Fibroblast of skin of right biceps (primary cell): ENCODE data around the gene GREB1.

Experiments
- DNase-seq: peaks from one replicate; pipeline ENCODE4 v3.0.0-alpha.2; 2013

GREB1 gene

GRCh38 chr2:11667866-11668637, 134.2 kb downstream of the GREB1 start:
- DNase-seq, result no peak

- DNase-seq, result peak; percentile 63
Measured at GRCh38 chr2:11669454-11670291, 135.8 kb downstream of the GREB1 start, which contains the start of gene NTSR2. Gene NTSR2 (minus strand): TSS chr2:11670195. CDS start chr2:11670129, 66 bp downstream.

- DNase-seq, result no peak
Measured at GRCh38 chr2:11672407-11672806, 138.6 kb downstream of the GREB1 start.

DNA sequence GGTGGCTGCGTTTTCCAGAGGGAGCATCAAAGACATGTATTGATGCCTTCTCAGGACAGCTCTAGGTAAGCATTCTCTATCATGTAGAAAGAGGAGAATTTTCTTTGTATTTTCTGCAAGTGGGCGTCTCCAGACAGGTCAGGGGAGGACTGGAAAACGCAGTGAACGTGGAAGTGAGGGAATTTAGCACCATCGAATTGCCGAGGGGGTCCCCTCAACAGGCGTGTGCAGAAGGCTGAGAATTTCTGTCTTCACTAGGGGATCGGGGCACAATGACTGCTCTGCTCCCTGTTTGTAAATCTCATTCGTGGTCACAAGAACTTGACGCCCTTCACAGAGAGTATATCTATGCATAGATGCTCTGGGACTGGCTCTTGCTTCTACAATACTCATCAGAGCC, 141.1 kb downstream of the GREB1 start:
- no peak for DNase-seq

GRCh38 chr2:11675423-11676112, 141.7 kb downstream of the GREB1 start:
- no peak for DNase-seq

GRCh38 chr2:11676640-11677039, 142.8 kb downstream of the GREB1 start:
- no peak for DNase-seq

GRCh38 chr2:11677136-11678055, 143.6 kb downstream of the GREB1 start:
- DNase-seq, result no peak

GRCh38 chr2:11678306-11678960, 144.6 kb downstream of the GREB1 start:
- no peak for DNase-seq

GRCh38 chr2:11679016-11679415, 145.2 kb downstream of the GREB1 start:
- DNase-seq, result no peak

- DNase-seq, result no peak
Measured at GRCh38 chr2:11679486-11680181, 145.8 kb downstream of the GREB1 start.

- no peak for DNase-seq
Measured at GRCh38 chr2:11680182-11680900, 146.5 kb downstream of the GREB1 start.

- no peak for DNase-seq
Measured at GRCh38 chr2:11680901-11681721, 147.3 kb downstream of the GREB1 start.

DNA sequence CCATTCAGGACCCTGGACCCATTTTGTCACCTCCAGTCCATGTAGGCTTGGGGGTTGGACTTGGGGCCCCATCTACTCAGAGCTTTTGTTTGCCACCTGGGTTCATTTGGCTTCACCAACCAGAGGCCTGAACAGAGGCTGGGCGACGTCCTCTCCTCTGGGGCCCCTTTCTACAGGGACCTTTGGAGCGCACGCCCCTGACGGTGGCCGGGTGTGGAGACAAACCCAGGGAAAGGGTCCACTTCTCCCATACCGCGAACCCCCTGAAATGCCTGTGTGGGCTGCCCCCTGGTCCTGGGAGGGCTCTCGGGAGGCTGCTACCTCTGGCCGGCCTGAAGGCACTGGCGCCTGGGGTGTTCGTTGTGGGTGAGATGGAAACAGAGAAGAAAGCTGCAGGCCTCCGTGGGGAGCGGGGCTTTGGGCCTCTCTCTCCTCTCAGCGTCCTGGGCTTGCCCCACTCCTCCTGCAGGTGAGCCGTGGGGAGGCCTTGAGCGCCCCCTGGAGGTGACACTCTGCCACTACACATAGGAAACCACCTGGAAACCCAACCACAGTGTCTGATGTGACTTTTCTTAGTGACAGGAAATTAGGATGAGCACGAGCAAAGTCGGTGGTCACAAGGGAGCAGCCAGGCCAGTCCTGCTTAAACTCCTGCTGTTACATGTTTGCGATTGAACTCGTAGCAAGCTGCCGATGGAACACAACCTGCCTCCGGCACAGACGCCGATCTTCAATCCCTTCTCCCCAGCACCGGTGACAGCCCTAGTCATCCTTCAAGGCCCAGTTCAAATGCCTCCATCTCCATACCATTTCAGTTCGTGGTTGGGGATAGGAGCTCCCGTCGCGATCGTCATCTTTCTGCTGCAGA, 148.1 kb downstream of the GREB1 start:
- no peak for DNase-seq

DNA sequence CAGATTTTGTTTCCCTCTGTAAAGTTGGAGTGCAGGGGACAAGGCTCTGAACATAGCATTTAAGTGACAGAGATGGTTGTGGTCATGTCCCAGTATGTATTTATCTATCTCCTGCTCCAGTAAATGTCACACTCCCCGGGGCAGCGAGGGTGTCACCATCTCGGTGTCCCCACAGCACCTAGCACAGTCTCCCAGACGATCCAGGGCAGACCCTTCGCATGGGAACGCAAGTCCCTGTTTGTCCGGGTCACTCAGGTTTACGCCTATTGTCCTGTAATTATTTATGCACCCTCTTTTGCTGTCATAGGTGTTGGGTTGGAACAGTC, 148.7 kb downstream of the GREB1 start:
- no peak for DNase-seq

DNA sequence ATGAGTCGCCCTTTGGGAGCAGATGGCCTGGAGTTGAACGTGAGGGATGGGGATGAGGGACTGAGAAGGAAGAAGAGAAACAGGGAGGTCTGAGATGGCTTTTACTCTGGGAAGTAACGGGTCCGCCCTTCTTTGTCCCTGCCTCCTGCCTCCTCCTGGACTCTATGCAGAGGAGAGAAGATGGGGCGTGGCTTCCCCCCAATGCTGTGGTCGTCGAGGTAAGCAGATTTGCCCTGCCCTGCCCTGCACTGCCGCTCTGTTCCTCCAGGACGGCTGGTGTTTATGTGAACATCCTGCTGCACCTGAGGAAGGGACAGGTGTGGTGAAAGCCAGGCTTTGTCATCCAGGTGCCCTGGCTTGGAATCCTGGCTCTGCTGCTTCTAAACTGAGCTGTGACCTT, 149.6 kb downstream of the GREB1 start:
- no peak for DNase-seq

GRCh38 chr2:11683966-11684365, 150.1 kb downstream of the GREB1 start:
- no peak for DNase-seq

- DNase-seq, result no peak
Measured at GRCh38 chr2:11684894-11685460, 151.1 kb downstream of the GREB1 start.

- no peak for DNase-seq
Measured at GRCh38 chr2:11685906-11686470, 152.1 kb downstream of the GREB1 start.
